ENCODE data around the gene ZNF19. TPM values are rescaled to one million over a fixed set of nuclear protein-coding genes. Genes with fewer than 3 reads are reported as not detected.
A peak's percentile ranks its signal among the peaks of the same experiment; 100 is the strongest.

Gene ZNF19
- total RNA-seq, 1 donor from 2014 or later, result 19.3 TPM

- DNase-seq (ENCODE audit: low spot score), result no peak
These were observed 1.2 kb upstream of the ZNF19 start for GRCh38 chr16:71490361-71490760.

DNA sequence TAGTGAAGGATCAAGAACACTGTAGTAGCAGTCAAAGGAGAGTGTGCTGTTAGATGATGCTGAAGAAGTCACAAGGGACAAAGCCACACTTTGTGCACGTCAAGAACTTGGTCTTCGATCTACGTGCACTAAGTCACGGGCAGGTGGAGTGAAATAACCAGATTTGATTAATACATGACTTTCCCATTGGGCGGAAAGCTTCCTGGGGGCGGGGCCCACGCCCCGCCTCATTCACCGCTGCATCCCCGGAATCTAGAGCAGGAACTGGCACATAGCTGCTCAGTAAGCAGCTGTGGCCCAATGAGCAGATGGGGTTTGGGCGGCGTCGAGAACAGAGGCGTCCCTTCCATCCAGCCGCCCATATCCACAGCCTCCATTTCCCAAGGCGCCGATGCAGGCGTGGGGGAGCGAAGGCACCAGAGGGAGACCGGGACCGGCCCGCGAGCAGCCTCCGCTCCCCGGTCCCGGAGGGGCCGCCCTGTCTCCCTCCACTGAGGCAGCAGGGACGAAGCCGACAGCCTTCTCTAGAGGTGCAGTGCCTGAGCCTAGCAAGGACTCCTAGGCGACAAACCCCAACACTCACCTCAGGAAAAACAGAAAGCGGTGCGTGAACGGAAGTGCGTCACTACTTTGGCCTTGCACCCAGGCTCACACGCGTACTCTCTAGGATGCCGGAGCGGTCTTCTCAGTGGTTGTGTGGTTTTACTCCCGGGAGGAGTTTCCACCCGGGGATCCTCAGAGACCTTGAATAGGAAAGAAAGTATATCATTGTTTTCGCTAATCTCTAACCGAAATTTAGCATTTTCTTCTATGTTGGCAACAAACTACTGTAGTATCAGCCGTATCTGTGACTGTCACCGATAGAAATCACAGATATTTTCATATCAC, 4.9 kb downstream of the ZNF19 start:
- DNase-seq (ENCODE audit: low spot score), result peak; percentile 96

GRCh38 chr16:71482569-71482968, 6.6 kb downstream of the ZNF19 start:
- DNase-seq (ENCODE audit: low spot score), result no peak

- no peak for DNase-seq (ENCODE audit: low spot score)
These were observed 8.2 kb downstream of the ZNF19 start for GRCh38 chr16:71480956-71481355.

DNA sequence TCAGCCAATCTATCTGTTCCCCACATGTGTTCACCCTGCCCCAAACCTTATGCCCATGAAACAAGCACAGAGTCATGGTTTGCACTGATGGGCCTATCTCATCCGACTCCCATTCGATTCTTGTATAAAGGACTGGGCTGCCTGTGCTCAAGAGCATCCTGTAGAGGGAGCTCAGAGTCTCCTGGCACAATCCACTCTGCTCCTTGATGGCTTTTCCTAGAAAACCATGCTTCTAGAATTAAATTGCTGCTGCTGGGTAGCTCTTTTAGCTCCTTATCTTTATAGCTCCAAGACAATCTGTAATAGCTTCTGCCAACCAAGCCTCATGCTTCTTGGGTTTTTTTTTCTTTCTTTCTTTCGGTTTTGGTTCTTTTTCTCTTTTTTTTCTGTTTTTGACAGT, 9.7 kb downstream of the ZNF19 start:
- DNase-seq (ENCODE audit: low spot score), result peak; percentile 12

DNA sequence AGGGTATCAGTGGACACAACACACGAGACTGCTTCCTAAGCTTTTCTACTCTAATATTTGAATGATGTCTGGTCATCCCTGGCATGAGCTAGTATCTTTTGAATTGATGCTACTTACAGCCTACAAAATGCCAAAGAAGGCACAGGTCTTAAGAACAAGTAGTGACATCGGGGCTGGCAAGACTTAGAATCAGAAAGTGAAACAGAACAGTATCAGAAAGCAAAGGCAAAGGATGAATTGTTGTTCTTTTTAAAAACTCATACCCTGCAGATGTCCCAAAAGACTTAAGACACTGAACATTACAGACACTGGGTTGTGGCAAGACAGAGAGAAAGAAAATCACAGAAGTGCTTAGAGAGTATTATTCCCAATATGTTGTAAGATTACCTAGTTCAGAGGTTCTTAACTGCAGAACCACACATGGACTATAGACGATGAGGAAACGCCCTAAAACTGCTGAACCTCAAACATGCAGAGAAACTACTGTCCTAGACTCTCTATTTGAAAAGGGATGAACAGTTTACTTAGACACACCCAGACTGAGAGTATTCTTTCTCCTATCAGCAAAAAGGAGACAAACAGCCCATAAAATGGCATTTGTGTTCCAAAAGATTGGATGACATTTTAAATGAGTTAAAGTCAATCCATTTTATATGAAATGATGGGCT, 12.5 kb downstream of the ZNF19 start:
- DNase-seq (ENCODE audit: low spot score), result no peak

DNA sequence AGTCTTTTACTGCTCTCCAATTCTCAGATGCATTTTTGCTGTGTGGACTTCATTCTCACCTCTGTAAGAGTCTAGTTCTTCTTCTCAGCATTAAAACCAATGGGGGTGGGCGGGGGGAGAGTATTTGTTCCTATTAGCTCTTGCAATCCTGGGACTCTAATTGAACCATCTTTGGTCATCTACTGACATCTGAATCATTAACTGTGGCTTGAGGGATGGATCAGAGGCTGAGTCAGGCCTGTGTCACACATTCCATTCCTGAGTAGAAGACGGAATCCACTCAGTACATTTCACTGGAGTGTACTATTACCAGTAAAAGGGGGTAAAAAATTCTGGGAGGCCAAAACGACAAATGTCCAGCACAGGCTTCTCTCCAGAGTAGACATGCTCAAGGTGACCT, 14.3 kb downstream of the ZNF19 start:
- DNase-seq (ENCODE audit: low spot score), result no peak

DNA sequence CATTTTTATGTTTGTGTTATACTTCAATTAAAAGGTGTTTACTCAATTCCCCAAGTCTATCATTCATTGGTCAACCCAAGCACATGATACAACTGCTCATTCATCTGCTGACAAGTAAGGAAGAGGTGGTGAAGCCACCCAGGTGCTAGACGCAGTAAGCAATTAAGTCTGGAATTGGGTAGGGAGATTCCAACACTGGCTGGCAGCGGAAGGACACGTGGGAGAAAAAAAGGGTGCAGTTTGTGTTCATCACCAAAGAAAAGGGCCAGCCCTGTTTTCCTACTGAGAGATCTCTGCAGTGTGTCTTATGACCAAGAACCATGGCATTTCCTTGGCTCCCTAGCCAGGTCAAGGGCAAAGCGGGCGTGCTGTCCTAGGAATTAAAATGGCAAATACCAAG, 15.2 kb downstream of the ZNF19 start:
- no peak for DNase-seq (ENCODE audit: low spot score)

DNA sequence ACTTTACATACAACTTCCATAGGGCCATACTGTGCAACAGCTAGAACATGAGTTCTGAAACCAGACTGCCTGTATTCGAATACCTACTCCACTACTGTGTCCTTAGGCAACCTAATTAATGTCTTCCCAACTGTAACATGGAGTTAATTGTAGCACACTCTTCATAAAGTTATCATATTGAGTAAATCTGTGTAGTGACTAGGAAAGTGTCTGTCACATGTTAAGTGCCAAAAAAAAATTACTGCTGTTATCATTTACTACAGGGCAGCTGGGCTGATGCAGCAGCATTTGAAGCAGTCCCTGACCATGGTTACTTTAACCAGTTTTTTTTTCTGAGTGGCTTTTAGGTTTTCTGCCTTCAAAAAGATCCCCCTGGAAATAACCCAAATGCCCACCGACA, 16.2 kb downstream of the ZNF19 start:
- DNase-seq (ENCODE audit: low spot score), result no peak

- DNase-seq (ENCODE audit: low spot score), result no peak
These were observed 17.1 kb downstream of the ZNF19 start for GRCh38 chr16:71472051-71472450.

DNA sequence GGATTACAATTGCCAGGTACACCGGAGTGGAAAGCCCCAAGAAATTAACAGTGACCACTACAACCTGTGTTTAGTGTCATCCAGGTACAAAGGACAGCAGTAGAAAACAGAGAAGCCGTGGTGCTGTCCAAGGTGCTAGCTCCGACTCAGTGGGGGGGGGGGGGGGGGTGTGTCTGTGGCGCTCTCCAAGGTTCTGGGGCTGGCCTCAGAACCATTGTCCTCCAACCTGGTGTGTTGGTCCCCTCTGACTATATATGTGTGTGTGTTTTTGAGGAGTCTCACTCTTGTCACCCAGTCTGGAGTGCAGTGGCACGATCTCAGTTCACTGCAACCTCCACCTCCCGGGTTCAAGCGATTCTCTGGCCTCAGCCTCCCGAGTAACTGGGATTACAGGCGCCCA, 21.3 kb downstream of the ZNF19 start:
- DNase-seq (ENCODE audit: low spot score), result peak; percentile 25

DNA sequence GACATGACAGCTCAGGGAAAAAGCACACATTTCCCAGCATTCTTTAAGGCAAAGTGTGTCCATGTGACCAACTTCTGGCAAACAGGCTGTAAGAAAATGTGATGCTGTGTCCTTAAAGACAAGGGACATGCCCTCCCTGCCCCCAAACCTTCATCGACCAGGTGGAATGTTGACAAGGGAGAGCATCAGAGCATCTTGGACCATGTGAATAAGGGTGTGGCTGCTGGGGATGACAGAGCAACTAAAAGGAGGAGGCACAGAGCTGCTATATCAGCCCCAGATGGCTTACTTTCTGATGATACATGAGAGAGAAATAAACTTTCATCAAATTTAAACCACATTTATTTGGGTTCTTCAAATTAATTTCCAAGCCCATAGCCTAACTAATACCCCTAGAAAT, 24.9 kb downstream of the ZNF19 start:
- no peak for DNase-seq (ENCODE audit: low spot score)

DNA sequence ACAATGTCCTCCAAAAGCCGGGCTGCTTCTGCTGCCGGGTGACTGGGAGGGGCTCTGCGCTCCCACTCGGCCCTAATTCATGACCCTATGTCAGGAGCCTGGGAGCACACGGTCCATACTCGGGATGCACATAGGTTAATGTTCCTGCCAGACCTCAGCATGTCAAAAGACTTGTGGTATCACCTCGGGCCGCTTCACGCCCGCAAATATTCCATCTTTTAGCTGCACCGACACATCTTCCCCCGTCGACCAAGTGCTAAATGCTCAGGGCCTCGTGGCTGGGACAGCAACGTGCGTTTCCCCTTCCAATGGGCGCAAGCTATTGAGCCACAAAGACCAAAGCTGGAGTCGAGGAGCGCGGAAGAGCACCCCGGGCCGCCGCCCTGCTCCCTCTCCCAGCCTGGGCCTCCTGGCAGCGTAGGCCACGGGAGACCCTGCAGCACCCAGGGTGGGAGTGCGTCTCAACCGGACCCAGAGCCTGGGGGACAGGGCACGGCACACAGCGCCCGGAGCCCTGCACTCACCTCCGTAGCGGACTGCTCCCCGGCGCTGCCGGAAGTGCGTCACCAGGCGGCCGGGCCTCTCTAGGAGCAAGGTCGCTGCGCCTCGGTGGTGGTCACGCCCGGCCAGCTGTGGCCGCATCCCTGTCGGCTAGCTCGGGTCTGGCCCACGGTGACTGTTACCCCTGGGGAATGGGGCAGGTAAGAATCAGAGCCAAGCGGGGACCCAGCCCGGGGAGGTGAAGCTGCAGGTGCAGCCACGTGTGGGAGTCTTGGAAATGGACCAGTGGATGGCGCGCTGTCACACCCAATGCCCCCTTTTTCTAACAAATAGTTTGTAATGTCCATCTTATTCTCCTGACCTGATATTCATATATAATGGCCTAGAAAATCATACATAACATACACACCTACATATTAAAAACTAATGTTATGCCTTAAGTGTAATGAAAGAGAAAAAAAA, 27.2 kb downstream of the ZNF19 start, which contains the start of gene ZNF23:
Gene ZNF23 (minus strand): TSS at position 562 of the 963 bp plus-strand sequence. CDS start 5,451 bp downstream, outside the sequence.
- peak; percentile 76 for DNase-seq (ENCODE audit: low spot score)

GRCh38 chr16:71460941-71461340, 28.2 kb downstream of the ZNF19 start:
- no peak for DNase-seq (ENCODE audit: low spot score)

- DNase-seq (ENCODE audit: low spot score), result no peak
These were observed 28.9 kb downstream of the ZNF19 start for GRCh38 chr16:71460236-71460635.

DNA sequence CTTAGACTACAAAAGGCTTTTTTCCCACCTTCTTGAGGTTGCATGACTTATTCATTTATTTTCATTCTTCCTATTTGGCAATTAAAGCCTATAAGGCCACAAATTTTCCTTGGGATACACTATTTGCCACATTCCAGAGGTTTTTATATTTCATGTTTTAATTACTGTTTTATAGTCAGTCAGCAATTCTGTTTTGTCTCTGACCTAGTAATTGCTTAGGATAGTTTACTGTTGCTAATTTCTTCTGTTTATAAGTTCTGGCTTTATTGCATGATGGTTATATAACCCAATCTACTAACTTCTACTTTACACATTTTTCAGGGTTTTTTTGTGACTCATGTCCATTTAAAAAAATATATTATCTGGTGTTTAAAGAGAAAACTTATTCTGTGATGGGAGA, 29.6 kb downstream of the ZNF19 start:
- no peak for DNase-seq (ENCODE audit: low spot score)

DNA sequence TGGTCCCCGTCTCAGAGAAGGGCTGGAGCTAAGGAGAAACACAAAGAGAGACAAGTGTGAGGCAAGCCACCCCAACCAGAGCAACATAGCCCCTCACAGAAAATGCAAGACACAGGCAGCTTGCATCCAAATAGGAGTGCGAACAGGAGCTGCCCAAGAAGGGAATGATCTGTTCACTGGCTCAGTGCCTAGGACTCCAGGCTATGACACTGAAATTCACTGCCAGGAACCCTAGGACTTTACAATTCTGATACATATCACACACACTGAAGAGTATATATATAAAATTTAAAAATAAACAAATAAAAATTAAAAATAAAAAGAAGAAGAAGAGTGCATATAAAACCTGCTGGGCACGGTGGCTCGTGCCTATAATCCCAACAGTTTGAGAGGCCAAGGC, 32.3 kb downstream of the ZNF19 start:
- DNase-seq (ENCODE audit: low spot score), result no peak

GRCh38 chr16:71453036-71453435, 36.1 kb downstream of the ZNF19 start:
- DNase-seq (ENCODE audit: low spot score), result no peak

GRCh38 chr16:71449020-71449419, 40.1 kb downstream of the ZNF19 start:
- no peak for DNase-seq (ENCODE audit: low spot score)

DNA sequence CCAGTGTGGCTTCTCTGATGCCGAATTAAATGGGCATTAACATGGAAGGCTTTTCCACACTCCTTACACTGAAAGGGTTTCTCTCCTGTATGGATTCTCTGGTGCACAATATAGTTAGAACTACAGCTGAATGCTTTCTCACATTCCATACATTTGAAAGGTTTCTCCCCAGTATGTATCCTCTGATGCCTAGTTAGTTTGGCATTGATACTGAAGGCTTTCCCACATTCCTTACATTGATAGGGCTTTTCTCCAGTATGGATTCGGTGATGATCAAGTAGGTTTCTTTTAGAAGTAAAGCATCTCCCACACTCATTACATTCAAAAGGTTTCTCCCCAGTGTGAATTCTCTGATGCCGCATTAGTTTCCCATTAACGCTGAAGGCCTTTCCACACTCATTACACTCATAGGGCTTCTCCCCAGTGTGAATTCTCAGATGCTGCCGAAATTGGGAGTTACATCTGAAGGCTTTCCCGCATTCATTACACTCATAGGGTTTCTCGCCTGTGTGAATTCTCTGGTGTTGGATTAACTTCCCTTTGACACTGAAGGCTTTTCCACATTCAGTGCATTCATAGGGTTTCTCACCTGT, 40.8 kb downstream of the ZNF19 start:
- no peak for DNase-seq (ENCODE audit: low spot score)

- no peak for DNase-seq (ENCODE audit: low spot score)
These were observed 45.4 kb downstream of the ZNF19 start for GRCh38 chr16:71443714-71444113.
